ENCODE results near the gene CRP. TPM values are rescaled to one million over a fixed set of nuclear protein-coding genes. Genes with fewer than 3 reads are reported as not detected.
"Not testable (repeated sequence)": the region's sequence is repeated elsewhere in the genome, so short reads cannot be mapped to it uniquely, and the experiment has no call there.

CRP gene
- total RNA-seq, 8 experiments from 2014 or later: 0.16 to 0.90 (median 0.32) TPM; not detected in 2

DNA sequence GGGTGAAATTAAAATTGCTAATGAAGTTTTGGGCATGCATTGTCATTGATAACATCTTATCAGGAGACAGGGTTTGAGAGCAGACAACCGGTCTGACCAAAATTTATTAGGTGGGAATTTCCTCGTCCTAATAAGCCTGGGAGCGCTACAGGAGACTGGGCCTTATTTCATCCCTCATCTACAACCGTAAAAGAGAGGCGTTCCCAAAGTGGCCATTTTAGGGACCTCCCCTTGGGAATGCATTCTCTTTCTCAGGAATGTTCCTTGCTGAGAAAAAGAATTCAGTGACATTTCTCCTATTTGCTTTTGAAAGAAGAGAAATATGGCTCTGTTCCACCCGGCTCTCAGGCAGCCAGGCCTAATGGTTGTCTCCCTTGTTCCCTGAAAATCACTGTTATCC lies 8.8 kb upstream of the CRP start:
- H3K4me3 ChIP-seq; ATAC-seq (replicated peaks in 6 of 8); in situ Hi-C loops (cut with MboI; ENCODE audit: low pct_unique_long_range_greater_than_20kb in 2 of 9, low sequenced_read_pairs in 9 of 9, unreplicated experiment in 9 of 9); H3K4me1 ChIP-seq (replicated peaks in 1 of 2); H3K27ac ChIP-seq: not testable (repeated sequence)
- 10 to 76% (median 70%) methylated on average over 2 to 5 of the region's 6 CpGs; no CpG with 5 or more reads in 6 of the 10 experiments for WGBS, 10 experiments

DNA sequence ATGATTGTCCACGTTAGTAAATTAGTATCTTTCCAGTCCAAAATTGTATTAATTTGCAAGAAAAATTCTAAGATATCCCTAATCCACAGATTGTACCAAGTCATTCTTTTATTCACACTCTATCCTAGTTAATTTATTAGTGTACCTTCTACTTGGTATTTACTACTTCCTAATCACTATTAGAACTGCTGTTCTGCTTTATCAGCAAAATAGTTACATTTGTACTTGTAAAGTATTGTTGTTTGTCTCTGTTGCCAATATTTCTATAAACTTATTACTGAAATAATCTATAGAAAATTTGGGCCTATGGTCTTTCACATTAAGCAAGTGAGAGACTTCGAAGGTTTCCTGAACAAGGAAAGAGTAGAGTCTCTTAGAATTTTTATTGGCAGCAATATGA lies 5.6 kb upstream of the CRP start:
- WGBS, 10 experiments: 0 to 80% (median 23%) methylated on average over 1 to 2 of the region's 2 CpGs
- in situ Hi-C loops (cut with MboI; ENCODE audit: low pct_unique_long_range_greater_than_20kb in 2 of 9, low sequenced_read_pairs in 9 of 9, unreplicated experiment in 9 of 9): no loop called here
- Histone ChIP-seq H3K27ac (no peak overlapping the region), H3K4me1 (replicated peaks in 1 of 2) (peaks cover 0 to 5% of the 10 kb centered on the region in 2 donors), H3K4me3 (no peak overlapping the region)
- no peak for ATAC-seq (replicated peaks in 6 of 8)

DNA sequence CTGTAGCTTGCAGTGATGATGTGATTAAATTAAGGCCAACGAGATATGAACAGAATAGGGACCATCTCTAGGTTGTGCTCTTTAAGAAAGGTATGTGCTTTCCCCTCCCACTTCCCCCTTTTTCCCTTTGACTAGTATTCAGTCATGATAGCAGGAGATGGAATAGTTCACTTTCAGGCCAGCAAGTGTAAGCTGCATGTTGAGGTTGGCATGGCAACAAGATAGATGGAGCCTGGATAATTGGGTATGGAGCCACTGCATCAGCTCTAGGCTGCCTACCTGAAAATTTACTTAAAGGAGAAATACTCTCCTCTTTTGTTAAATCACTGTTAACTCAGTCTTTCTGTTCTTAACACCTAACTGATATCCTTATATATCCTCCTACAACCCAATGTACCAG lies 1.5 kb upstream of the CRP start:
- 0 to 67% (median 19%) methylated on average over 1 of the region's 1 CpG; no CpG with 5 or more reads in 2 of the 10 experiments for WGBS, 10 experiments
- no peak overlapping the region for H3K4me3 ChIP-seq
- in situ Hi-C loops (cut with MboI; ENCODE audit: low pct_unique_long_range_greater_than_20kb in 2 of 9, low sequenced_read_pairs in 9 of 9, unreplicated experiment in 9 of 9): no loop called here

DNA sequence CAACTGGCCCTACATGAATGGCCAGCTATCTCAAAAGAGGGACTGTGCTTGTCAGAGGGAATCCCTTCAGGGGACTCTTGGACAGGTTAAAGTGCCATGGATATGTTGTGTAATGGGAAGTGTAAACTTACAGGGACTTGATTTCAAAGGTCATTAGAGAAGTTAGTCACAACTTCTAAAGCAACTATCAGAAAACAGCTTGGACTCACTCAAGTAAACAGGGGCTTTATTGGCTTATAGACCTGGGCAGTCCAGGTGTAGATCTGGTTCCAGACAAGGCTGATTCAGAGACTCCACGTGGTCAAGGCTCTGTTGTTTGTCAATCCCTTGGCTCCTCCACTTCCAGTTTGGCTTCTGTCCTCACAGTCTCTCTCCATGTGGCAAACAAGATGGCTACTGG lies 2.3 kb downstream of the CRP start:
- H3K4me1 ChIP-seq (replicated peaks in 1 of 2): peaks cover 5 to 7% of the 10 kb centered on the region in 2 donors
- 0 to 67% (median 50%) methylated on average over 1 of the region's 1 CpG; no CpG with 5 or more reads in 5 of the 10 experiments for WGBS, 10 experiments
- ATAC-seq (replicated peaks in 6 of 8): no peak
- in situ Hi-C loops (cut with MboI; ENCODE audit: low pct_unique_long_range_greater_than_20kb in 2 of 9, low sequenced_read_pairs in 9 of 9, unreplicated experiment in 9 of 9): no loop called here
- H3K27ac ChIP-seq: no peak overlapping the region
- no peak overlapping the region for H3K4me3 ChIP-seq

More for the DNA sequence above, 1.5 kb upstream of the CRP start:
- H3K27ac ChIP-seq: no peak overlapping the region
- ATAC-seq (replicated peaks in 6 of 8): peak in 5 of 8 experiments; percentile 32 to 76 (median 55)
- peaks cover 0 to 5% of the 10 kb centered on the region in 2 donors for H3K4me1 ChIP-seq (replicated peaks in 1 of 2)

DNA sequence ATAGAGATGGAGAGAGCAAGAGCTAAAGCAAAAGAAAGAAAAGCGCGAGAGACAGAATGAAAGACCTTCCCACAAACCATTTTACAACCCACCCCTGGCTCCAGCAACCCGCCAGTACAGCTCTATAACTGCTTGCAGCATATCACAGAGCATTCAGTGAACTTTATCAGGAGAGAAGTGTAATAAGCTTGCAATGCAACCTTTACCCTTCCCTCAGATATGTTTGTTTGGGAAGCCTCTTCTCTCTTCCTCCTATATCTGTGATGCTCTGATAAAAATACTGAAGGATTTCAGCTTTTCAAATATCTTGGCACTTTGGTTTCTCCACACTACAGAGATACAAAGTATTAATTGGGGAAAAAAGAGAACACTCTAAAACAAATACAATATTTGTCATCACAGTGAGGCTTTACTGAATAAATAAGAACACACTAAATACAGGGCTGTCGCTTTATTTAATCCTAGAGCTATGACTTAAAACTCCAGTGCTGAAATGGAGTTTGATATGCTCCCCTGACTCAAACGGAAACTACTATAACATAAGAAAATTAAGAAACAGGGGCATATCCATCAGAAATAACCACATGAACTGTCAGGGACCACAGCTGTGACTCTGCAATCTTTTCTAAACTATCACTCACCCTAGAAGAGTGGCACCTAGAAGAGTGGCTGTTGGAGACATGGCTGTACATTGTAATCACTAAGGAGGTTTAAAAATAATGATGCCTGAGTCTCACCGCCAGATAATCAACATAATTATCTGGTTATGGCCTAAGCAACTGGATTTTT lies 6.7 kb downstream of the CRP start:
- ATAC-seq (replicated peaks in 6 of 8): no peak
- Histone ChIP-seq H3K4me3 (no peak overlapping the region), H3K4me1 (replicated peaks in 1 of 2) (peaks cover 15 to 35% of the 10 kb centered on the region in 2 donors), H3K27ac (no peak overlapping the region)
- WGBS, 10 experiments: 4 to 96% (median 89%) methylated on average over 2 to 6 of the region's 6 CpGs
- in situ Hi-C loops (cut with MboI; ENCODE audit: low pct_unique_long_range_greater_than_20kb in 2 of 9, low sequenced_read_pairs in 9 of 9, unreplicated experiment in 9 of 9): no loop called here

DNA sequence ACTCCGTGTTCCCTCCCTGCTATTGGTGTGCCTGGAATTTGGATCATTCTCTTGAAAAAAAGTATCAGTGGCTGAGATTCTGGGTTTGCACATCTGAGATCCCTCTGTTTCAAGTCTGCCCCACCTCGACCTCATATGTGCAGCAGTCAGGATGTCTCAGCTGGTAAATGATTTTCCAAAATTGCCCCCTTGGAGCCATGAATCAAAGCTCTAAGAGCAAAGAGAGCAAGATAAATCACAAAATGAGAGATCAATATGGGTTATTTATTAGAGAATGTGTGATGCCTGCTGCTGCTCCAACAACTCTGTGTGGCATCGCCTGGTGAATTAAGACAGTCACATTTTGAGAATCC lies 8.5 kb downstream of the CRP start:
- peaks cover 15 to 35% of the 10 kb centered on the region in 2 donors for H3K4me1 ChIP-seq (replicated peaks in 1 of 2)
- peak in 4 of 8 experiments; percentile 34 to 80 (median 62) for ATAC-seq (replicated peaks in 6 of 8)
- WGBS, 10 experiments: 0 to 55% (median 29%) methylated on average over 1 to 3 of the region's 3 CpGs; no CpG with 5 or more reads in 1 of the 10 experiments
- no peak overlapping the region for H3K4me3 ChIP-seq
- in situ Hi-C loops (cut with MboI; ENCODE audit: low pct_unique_long_range_greater_than_20kb in 2 of 9, low sequenced_read_pairs in 9 of 9, unreplicated experiment in 9 of 9): no loop called here
- H3K27ac ChIP-seq: peak overlapping the region; percentile 16 to 20

DNA sequence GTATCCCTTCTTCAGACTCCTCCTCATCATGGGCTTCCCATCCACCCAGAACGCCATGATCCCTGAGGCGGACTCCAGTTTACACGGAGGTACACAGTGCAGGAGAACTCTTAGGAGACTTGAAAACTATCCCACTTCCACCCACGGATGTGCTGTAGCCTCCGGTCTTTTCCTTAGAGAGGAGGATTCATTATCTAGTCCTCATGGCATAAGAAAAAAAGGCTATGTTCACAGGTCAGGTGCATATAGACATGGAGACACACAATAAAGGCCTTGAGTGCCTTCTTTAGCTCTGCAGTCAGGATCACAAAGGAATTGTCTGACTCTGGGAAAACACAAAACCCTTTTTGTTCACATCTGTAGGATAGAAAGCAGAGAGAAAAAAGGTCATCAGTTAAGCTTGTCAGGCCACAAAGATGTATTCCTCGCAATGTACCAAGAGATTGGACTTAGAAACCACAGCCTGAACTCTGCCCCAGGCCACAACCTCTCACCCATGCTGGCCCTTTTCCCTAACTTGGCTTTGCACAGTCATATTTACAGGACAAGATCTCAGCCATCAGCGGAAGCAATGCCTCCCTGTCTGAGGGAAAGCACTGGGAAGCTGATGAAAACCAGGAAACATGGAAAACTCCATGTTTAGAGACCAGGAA lies 9.0 kb downstream of the CRP start:
- Histone ChIP-seq H3K27ac (peak overlapping the region; percentile 16 to 20), H3K4me1 (replicated peaks in 1 of 2) (peaks cover 15 to 35% of the 10 kb centered on the region in 2 donors), H3K4me3 (no peak overlapping the region)
- ATAC-seq (replicated peaks in 6 of 8): peak in 4 of 8 experiments; percentile 16 to 41 (median 32)
- WGBS, 10 experiments: 8 to 75% (median 53%) methylated on average over 1 to 7 of the region's 7 CpGs; no CpG with 5 or more reads in 1 of the 10 experiments
- in situ Hi-C loops (cut with MboI; ENCODE audit: low pct_unique_long_range_greater_than_20kb in 2 of 9, low sequenced_read_pairs in 9 of 9, unreplicated experiment in 9 of 9): no loop called here

DNA sequence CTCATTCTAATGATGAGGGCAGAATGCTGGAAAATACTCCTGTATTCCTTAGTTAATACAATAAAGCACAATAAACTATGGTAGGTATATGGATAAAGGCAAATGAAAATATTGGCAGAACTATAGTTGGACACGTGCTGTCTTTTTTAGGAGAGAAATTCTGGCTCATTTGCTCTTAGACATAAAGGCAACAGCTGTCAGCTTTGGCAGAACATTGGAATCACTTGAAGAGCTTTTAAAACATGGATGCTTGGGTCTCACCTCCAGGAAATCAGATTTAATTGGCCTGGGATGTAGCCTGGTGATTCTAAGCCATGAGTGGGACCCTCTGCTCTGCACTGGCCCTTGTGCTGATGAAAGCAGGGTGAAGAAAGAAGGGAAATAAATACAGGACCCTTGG lies 9.9 kb downstream of the CRP start:
- H3K4me3 ChIP-seq: no peak overlapping the region
- peak overlapping the region in 1 of 2 donors; percentile 16 for H3K27ac ChIP-seq
- peaks cover 15 to 35% of the 10 kb centered on the region in 2 donors for H3K4me1 ChIP-seq (replicated peaks in 1 of 2)
- WGBS, 10 experiments: 0 to 91% (median 75%) methylated on average over 1 of the region's 1 CpG; no CpG with 5 or more reads in 1 of the 10 experiments
- no peak for ATAC-seq (replicated peaks in 6 of 8)
- in situ Hi-C loops (cut with MboI; ENCODE audit: low pct_unique_long_range_greater_than_20kb in 2 of 9, low sequenced_read_pairs in 9 of 9, unreplicated experiment in 9 of 9): no loop called here

DNA sequence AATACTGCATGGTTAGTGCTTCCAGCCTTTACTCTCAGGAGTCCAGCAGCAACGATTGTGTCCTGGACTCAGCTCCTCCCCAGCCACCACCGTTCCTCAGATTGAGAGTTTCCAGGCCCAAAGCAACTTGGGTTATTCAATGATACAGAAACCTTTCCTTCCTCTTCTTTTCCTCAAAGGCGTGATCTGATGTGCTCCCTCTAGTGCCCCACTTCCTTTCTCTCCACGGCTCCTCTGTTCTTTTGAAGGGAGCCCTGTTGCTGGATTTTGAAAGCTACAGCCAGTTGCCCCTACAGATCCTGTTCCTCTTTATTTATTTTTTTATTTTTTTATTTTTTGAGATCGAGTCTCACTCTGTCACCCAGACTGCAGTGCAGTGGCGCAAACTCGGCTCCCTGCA lies 14.1 kb downstream of the CRP start:
- in situ Hi-C loops (cut with MboI; ENCODE audit: low pct_unique_long_range_greater_than_20kb in 2 of 9, low sequenced_read_pairs in 9 of 9, unreplicated experiment in 9 of 9): no loop called here
- 24 to 80% (median 59%) methylated on average over 3 to 7 of the region's 7 CpGs for WGBS, 10 experiments
- Histone ChIP-seq H3K27ac (no peak overlapping the region), H3K4me1 (replicated peaks in 1 of 2) (peaks cover 6 to 12% of the 10 kb centered on the region in 2 donors), H3K4me3 (no peak overlapping the region)
- no peak for ATAC-seq (replicated peaks in 6 of 8)

DNA sequence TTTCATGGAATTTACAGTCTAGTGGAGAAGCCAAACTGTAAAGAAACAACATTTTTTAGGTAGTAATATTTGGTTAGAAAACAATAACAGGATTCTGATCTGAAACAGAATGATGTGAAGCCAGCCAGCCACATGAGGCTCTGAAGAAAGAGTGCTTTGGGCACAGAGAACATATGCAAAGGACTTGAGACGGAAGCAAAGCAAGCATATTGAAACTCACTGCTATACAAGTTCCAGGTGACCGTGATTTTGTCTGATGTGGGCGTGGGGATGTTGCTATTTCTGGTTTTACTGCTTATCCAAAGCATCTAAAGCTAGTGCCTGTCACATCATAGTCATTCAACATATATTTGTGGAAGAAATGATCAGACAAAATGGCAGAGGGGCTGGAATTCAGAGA lies 14.7 kb downstream of the CRP start:
- no peak overlapping the region for H3K4me3 ChIP-seq
- ATAC-seq (replicated peaks in 6 of 8): no peak
- WGBS, 10 experiments: 4 to 100% (median 89%) methylated on average over 1 to 3 of the region's 3 CpGs; no CpG with 5 or more reads in 1 of the 10 experiments
- no peak overlapping the region for H3K27ac ChIP-seq
- peaks cover 0 to 5% of the 10 kb centered on the region in 2 donors for H3K4me1 ChIP-seq (replicated peaks in 1 of 2)
- in situ Hi-C loops (cut with MboI; ENCODE audit: low pct_unique_long_range_greater_than_20kb in 2 of 9, low sequenced_read_pairs in 9 of 9, unreplicated experiment in 9 of 9): no loop called here

DNA sequence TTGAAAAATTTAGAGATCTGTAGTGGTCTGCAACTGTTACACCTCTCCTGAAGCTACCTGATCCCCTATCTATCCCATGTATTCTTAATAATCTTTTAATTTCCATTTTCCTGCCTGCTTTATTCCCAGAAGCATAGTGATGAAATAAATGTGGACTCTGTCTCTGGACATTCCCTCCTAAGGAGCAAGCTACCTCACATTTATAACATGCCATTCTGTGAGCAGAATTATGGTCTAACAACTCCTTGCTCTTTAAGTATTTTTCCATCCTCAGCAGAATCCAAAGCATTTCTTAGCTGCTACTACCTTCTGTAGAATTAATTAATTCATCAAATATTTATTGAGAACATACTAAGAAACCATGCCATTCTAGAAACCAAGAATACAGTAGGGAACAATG lies 15.1 kb downstream of the CRP start:
- in situ Hi-C loops (cut with MboI; ENCODE audit: low pct_unique_long_range_greater_than_20kb in 2 of 9, low sequenced_read_pairs in 9 of 9, unreplicated experiment in 9 of 9): no loop called here
- H3K27ac ChIP-seq: no peak overlapping the region
- peaks cover 0 to 1% of the 10 kb centered on the region in 2 donors for H3K4me1 ChIP-seq (replicated peaks in 1 of 2)
- ATAC-seq (replicated peaks in 6 of 8): no peak
- H3K4me3 ChIP-seq: no peak overlapping the region

DNA sequence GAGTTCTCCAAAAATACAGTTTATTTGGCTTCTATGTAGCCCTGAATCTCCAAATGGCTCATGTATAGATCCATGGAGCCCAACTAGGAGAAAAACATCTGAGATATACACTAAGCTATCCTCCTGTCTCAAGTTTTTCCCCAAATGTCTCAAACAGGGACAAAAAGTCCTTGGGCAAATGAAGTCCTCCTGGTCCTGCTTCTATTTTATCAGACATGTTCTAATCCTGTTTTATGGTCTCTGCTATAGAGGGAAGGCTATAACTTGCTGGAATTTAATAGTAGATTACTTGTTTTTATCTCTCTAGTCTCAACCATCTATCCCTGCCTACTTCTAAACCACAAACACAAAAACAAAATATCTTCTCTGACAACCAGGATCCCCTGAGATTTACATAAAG lies 26.9 kb downstream of the CRP start:
- H3K4me1 ChIP-seq (replicated peaks in 1 of 2): no peaks in the 10 kb centered on the region
- no peak for ATAC-seq (replicated peaks in 6 of 8)
- H3K27ac ChIP-seq: no peak overlapping the region
- in situ Hi-C loops (cut with MboI; ENCODE audit: low pct_unique_long_range_greater_than_20kb in 2 of 9, low sequenced_read_pairs in 9 of 9, unreplicated experiment in 9 of 9): no loop called here
- no peak overlapping the region for H3K4me3 ChIP-seq

DNA sequence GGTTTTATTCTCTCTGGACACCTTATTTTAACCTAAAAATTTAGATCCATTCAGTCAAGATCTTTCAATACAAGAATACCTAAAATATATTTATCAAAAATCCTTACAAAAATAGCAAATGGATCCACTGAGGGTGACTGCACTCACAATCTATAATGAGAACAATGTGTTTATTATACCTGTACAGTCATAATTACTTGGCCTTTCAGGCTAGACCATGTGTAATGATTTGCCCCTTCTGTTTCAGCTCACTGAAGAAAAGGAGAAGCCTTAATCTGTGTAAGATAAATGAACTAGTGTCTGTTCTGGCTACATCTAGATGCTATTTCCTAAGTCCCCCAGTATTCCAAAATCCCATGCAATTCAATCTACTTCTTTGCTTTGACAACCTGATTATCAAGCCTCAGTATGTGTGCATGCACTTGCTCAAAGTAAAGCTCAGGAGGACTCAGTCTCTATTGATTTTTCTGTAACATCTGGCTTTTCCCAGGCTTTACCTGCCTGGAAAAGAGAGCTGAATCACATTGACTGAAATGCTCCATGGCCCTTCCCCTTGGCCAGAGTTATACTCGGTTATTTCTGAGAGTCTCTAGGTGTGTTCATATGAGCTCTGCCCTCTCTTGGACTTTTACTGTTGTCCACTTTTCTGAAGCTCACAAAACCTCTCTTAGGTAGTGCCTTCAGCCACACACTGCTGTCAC lies 27.6 kb downstream of the CRP start:
- no peak overlapping the region for H3K4me3 ChIP-seq
- in situ Hi-C loops (cut with MboI; ENCODE audit: low pct_unique_long_range_greater_than_20kb in 2 of 9, low sequenced_read_pairs in 9 of 9, unreplicated experiment in 9 of 9): no loop called here
- H3K4me1 ChIP-seq (replicated peaks in 1 of 2): no peaks in the 10 kb centered on the region
- H3K27ac ChIP-seq: no peak overlapping the region
- WGBS, 10 experiments: 0 to 100% (median 64%) methylated on average over 1 of the region's 1 CpG; no CpG with 5 or more reads in 6 of the 10 experiments
- ATAC-seq (replicated peaks in 6 of 8): no peak
